Measurements from ENCODE around the gene UMOD.

The UMOD gene

DNA sequence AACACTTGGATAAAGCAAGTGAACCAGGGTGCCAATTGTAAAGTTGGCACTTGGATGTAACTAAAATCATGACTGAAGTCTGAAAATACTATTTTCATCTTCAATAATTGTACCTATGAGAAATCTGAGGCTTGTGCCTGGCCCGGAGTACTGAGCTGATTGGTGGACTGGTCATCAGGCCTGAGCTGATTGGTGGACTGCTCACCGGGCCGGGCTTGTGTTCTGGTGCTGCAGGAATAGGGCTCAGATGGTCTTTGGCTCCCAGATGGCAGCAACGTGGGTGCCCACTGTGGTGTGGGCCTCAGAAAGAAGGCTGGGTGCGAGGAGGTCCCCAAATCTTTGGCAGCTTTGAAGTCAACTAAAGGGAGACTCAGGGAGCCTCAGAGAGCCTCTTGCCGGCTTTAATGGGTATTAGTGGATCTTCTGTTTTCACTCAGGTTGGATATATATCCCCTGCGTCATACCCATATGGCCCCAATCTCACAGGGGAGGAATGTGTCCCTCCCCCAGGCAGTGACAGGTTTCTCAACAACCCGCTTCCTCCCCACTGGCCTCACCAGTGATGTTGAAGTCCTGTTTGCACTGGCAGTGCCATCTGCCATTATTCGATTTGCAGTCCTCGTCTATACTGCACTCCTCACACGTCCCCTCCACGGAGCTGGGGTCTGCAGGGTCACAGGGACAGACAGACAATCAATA, 4.7 kb downstream of the UMOD start:
- Histone ChIP-seq H3K4me3 (ENCODE audit: severe bottlenecking) (no peak overlapping the region), H3K27me3 (ENCODE audit: insufficient read depth, poor library complexity, severe bottlenecking) (peaks cover 4% of the 10 kb centered on the region), H3K4me1 (ENCODE audit: insufficient read depth, poor library complexity, severe bottlenecking) (no peaks in the 10 kb centered on the region), H3K27ac (ENCODE audit: poor library complexity, severe bottlenecking) (no peak overlapping the region), H3K36me3 (ENCODE audit: low read depth) (no peaks in the 10 kb centered on the region), H3K9me3 (ENCODE audit: severe bottlenecking) (no peaks in the 10 kb centered on the region)
- DNase-seq (ENCODE audit: low spot score) (no peak), ATAC-seq (ENCODE audit: low read depth) (no peak)
- TF ChIP-seq, protein P1, sequence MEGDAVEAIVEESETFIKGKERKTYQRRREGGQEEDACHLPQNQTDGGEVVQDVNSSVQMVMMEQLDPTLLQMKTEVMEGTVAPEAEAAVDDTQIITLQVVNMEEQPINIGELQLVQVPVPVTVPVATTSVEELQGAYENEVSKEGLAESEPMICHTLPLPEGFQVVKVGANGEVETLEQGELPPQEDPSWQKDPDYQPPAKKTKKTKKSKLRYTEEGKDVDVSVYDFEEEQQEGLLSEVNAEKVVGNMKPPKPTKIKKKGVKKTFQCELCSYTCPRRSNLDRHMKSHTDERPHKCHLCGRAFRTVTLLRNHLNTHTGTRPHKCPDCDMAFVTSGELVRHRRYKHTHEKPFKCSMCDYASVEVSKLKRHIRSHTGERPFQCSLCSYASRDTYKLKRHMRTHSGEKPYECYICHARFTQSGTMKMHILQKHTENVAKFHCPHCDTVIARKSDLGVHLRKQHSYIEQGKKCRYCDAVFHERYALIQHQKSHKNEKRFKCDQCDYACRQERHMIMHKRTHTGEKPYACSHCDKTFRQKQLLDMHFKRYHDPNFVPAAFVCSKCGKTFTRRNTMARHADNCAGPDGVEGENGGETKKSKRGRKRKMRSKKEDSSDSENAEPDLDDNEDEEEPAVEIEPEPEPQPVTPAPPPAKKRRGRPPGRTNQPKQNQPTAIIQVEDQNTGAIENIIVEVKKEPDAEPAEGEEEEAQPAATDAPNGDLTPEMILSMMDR (IDR thresholded peaks at IDR 0.05; ENCODE audit: poor library complexity, severe bottlenecking) = no peak

DNA sequence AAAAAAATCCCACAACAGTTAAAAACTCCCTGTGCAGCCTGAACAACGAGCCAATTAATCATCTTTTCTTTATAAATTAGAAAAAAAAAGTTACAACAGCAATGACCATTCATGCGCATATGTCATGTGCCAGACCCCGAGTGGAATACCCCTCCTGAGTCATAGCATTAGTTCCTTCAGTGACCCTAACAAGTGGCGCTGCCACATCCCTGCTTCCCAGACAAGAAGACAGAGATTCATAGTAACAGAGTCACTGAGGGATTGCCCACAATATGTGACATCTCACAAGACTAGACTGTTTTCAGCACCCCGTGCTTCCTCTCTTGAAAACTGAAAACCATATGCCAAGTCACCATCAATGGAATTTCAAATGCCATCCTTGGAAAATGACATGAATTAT, 7.9 kb downstream of the UMOD start:
- TF ChIP-seq, protein P1 (IDR thresholded peaks at IDR 0.05; ENCODE audit: poor library complexity, severe bottlenecking) = no peak
- no peaks in the 10 kb centered on the region for H3K4me1 ChIP-seq (ENCODE audit: insufficient read depth, poor library complexity, severe bottlenecking)
- no peak overlapping the region for H3K27ac ChIP-seq (ENCODE audit: poor library complexity, severe bottlenecking)
- H3K9me3 ChIP-seq (ENCODE audit: severe bottlenecking) = no peaks in the 10 kb centered on the region
- H3K27me3 ChIP-seq (ENCODE audit: insufficient read depth, poor library complexity, severe bottlenecking) = no peaks in the 10 kb centered on the region
- DNase-seq (ENCODE audit: low spot score) = no peak
- H3K4me3 ChIP-seq (ENCODE audit: severe bottlenecking) = no peak overlapping the region
- no peaks in the 10 kb centered on the region for H3K36me3 ChIP-seq (ENCODE audit: low read depth)
- ATAC-seq (ENCODE audit: low read depth) = no peak

DNA sequence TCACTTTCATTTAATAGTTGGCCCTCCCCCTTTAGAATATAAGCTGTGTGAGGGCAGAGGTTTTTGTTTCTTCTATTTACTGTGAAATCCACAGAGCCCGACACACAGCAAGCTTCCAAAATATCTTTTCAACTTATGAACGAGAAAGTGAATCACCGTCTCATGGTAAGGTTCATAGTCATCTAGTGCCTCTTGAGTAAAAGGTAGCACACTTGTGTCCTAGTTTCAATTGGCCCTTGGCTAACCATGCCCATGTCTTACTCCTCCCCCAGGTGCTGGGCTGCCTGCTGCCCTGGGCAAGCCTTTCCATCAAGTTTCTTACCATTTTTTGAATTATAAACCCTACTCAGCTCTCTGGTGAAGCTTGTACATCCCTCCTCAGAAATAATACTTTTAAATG, 12.8 kb downstream of the UMOD start:
- Histone ChIP-seq H3K27me3 (ENCODE audit: insufficient read depth, poor library complexity, severe bottlenecking) (peaks cover 4% of the 10 kb centered on the region), H3K27ac (ENCODE audit: poor library complexity, severe bottlenecking) (no peak overlapping the region), H3K4me3 (ENCODE audit: severe bottlenecking) (no peak overlapping the region), H3K9me3 (ENCODE audit: severe bottlenecking) (no peaks in the 10 kb centered on the region), H3K36me3 (ENCODE audit: low read depth) (no peaks in the 10 kb centered on the region), H3K4me1 (ENCODE audit: insufficient read depth, poor library complexity, severe bottlenecking) (no peaks in the 10 kb centered on the region)
- TF ChIP-seq, protein P1 (IDR thresholded peaks at IDR 0.05; ENCODE audit: poor library complexity, severe bottlenecking) = no peak
- DNase-seq (ENCODE audit: low spot score) (no peak), ATAC-seq (ENCODE audit: low read depth) (no peak)

DNA sequence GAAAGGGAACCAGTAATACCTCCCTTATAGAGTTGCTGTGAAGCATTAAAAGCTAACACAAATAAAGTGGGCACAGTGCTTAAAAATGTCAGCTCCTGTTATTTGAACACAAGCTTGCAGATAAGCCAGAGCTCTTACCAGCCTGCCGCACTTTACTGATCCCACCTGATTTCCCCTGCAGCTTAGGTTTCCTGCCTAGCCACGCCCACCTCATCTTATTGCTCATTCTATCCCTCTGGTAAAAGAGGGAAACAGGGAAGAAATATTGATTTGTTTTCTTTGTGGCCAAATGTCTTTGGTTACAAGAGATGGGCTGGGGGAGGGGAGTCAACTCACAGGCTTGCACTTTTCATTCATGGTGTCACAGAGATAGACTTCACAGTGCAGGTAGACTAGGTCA, 15.6 kb downstream of the UMOD start:
- Histone ChIP-seq H3K27ac (ENCODE audit: poor library complexity, severe bottlenecking) (no peak overlapping the region), H3K4me1 (ENCODE audit: insufficient read depth, poor library complexity, severe bottlenecking) (no peaks in the 10 kb centered on the region), H3K4me3 (ENCODE audit: severe bottlenecking) (no peak overlapping the region), H3K9me3 (ENCODE audit: severe bottlenecking) (no peaks in the 10 kb centered on the region), H3K36me3 (ENCODE audit: low read depth) (no peaks in the 10 kb centered on the region), H3K27me3 (ENCODE audit: insufficient read depth, poor library complexity, severe bottlenecking) (peaks cover 4% of the 10 kb centered on the region)
- ATAC-seq (ENCODE audit: low read depth) (no peak), DNase-seq (ENCODE audit: low spot score) (no peak)
- TF ChIP-seq, protein P1 (IDR thresholded peaks at IDR 0.05; ENCODE audit: poor library complexity, severe bottlenecking) = no peak

DNA sequence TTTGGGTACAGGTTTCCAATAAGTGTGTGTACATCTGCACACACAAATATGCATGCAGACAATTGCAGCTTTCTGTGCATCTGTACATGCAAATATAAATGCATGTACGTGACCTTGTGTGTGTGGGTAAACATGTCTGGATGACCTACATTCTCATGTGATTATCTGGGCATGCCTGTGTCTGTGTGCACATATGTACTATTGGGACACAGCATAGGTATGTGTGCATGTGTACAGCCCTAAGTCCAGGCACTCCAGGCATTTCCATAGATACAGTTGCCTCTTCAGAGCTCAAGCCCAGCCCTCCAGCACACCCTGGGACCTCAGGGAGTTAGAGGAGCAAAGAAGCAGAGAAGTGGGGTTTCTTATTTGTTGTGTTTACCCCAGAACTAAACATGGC, 18.1 kb downstream of the UMOD start:
- H3K27me3 ChIP-seq (ENCODE audit: insufficient read depth, poor library complexity, severe bottlenecking) = peaks cover 4% of the 10 kb centered on the region
- H3K4me3 ChIP-seq (ENCODE audit: severe bottlenecking) = no peak overlapping the region
- no peaks in the 10 kb centered on the region for H3K36me3 ChIP-seq (ENCODE audit: low read depth)
- DNase-seq (ENCODE audit: low spot score) (no peak), ATAC-seq (ENCODE audit: low read depth) (no peak)
- no peaks in the 10 kb centered on the region for H3K9me3 ChIP-seq (ENCODE audit: severe bottlenecking)
- TF ChIP-seq, protein P1 (IDR thresholded peaks at IDR 0.05; ENCODE audit: poor library complexity, severe bottlenecking) = no peak
- H3K27ac ChIP-seq (ENCODE audit: poor library complexity, severe bottlenecking) = no peak overlapping the region
- no peaks in the 10 kb centered on the region for H3K4me1 ChIP-seq (ENCODE audit: insufficient read depth, poor library complexity, severe bottlenecking)
